Measurements from ENCODE around the gene KRTCAP2. TPM values are rescaled to one million over a fixed set of nuclear protein-coding genes. Genes with fewer than 3 reads are reported as not detected.
A peak's percentile ranks its signal among the peaks of the same experiment; 100 is the strongest.

Gene KRTCAP2
- total RNA-seq, 4 donors from 2014 or later, result 102 to 167 (median 146) TPM

DNA sequence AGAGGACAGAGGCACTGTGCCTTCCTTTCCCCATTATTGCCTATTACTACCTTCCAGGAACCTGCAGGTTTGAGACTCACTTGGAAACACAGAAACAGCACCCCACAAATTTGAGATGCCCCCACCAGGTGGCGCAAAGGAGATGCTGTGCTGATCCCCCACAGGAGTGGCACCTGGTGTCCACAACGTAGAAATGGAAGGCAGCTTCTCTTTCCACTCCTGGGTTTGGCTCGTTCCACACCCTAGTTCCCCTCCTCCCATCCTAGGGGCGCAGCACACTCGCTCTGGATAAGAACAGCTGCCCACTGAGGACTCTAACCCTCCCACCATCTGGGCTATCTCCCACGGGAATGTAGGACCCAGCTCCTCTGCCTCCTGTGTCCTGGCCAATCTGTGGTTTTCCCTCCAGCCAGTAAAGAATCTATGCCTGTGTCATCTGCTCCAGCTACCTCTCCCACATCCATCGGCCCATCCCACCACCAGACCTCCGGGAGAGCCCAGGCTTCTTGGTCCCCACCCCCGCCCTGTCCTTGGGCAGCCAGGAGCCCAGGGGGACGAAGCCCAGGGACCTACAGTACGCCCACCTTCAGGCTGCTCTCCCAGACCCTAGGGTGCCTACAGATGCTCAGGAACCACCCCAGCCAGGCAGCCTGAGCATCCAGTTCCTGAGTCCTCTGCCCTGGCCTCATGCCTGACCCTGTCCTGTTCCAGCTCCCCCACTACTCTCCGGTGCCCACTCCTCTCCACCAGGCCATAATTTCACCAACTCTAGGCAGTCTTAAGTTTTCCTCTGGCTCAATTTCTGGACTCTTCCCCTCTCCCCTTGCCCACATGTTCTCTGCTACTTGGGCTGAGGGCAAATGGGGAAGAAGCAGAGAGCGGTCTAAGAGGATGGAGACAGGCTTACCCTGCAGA is 34.0 kb upstream of the KRTCAP2 start:
- Histone ChIP-seq H3K27ac (peak overlapping the region; percentile 97 to 100 (median 100)), H3K27me3 (no peaks in the 10 kb centered on the region), H3K36me3 (peaks cover 0 to 48% (median 5%) of the 10 kb centered on the region in 3 donors), H3K9me3 (no peaks in the 10 kb centered on the region), H3K4me1 (peaks cover 0 to 46% (median 23%) of the 10 kb centered on the region in 4 donors), H3K4me3 (peak overlapping the region; percentile 69 to 97 (median 86))
- 8 to 15% methylated on average over 10 to 13 of the region's 13 CpGs for WGBS, 2 donors
- DNase-seq (ENCODE audit: low spot score in 2 of 2), result peak; percentile 81 to 94
- TF ChIP-seq, protein P1, sequence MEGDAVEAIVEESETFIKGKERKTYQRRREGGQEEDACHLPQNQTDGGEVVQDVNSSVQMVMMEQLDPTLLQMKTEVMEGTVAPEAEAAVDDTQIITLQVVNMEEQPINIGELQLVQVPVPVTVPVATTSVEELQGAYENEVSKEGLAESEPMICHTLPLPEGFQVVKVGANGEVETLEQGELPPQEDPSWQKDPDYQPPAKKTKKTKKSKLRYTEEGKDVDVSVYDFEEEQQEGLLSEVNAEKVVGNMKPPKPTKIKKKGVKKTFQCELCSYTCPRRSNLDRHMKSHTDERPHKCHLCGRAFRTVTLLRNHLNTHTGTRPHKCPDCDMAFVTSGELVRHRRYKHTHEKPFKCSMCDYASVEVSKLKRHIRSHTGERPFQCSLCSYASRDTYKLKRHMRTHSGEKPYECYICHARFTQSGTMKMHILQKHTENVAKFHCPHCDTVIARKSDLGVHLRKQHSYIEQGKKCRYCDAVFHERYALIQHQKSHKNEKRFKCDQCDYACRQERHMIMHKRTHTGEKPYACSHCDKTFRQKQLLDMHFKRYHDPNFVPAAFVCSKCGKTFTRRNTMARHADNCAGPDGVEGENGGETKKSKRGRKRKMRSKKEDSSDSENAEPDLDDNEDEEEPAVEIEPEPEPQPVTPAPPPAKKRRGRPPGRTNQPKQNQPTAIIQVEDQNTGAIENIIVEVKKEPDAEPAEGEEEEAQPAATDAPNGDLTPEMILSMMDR (IDR thresholded peaks at IDR 0.05), result peak; percentile 73 to 93 (median 84)
- TF ChIP-seq EP300 (IDR thresholded peaks at IDR 0.05) (peak in 1 of 2 donors; percentile 56), POLR2A (IDR thresholded peaks at IDR 0.05) (peak in 1 of 2 donors; percentile 45)

DNA sequence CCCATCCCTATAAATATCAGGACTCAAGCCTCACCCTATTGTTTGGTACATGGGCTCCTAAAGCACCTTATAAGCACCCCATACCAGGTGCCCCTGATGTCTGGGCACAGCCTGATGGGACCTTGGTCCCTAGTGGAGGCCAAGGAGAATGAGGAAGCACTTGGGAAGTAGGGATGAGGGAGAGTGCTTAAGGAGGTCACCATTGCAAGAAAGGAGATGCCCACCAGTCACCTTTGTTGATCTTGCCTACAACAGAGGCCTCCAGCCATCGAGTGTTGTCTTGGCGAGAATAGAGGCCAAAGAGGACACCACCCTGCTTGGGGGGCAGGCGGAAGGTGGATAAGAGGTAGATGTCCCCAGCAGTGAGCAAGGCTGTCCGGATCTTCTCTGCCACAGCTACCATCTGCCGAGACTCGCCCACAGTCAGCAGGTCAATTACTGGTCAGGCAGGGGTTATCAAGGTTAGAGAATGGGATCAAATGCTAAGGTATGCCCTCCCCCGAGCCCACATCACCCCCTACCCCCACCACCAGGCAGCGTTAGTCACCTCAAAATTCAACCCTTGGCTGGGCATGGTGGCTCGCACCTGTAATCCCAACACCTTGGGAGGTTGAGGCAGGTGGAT is 33.0 kb upstream of the KRTCAP2 start:
- H3K27ac ChIP-seq, result peak overlapping the region in 2 of 4 donors; percentile 100
- H3K4me3 ChIP-seq, result no peak overlapping the region
- 63 to 74% methylated on average over 9 of the region's 9 CpGs for WGBS, 2 donors

DNA sequence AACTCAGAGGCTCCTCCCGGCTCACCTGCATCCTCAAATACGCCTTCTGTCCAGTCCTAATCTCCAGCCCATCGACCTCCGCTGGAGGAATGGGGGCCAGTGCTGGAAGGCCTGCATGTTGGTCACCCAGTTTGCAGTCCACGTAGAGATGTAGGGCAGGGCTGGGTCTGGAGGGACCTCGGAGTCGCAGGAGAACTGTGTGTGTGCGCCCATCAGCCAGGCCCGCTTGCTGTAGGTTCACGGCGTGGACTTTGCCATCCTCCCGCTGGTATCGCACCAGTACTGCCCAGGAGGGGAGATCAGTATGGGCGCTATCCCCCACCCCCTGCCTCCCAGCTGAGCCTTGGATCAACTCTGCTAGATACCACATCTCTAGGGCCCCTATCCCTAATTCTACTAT is 31.9 kb upstream of the KRTCAP2 start:
- Histone ChIP-seq H3K4me1 (peaks cover 0 to 41% (median 23%) of the 10 kb centered on the region in 4 donors), H3K27me3 (no peaks in the 10 kb centered on the region), H3K36me3 (peaks cover 0 to 50% (median 5%) of the 10 kb centered on the region in 3 donors), H3K9me3 (no peaks in the 10 kb centered on the region), H3K4me3 (no peak overlapping the region), H3K27ac (no peak overlapping the region)
- no peak for DNase-seq (ENCODE audit: low spot score in 2 of 2)
- TF ChIP-seq, protein P1 (IDR thresholded peaks at IDR 0.05), result no peak
- no peak for TF ChIP-seq POLR2A (IDR thresholded peaks at IDR 0.05)
- TF ChIP-seq EP300 (IDR thresholded peaks at IDR 0.05), result no peak
- WGBS, 2 donors, result 91 to 95% methylated on average over 14 of the region's 14 CpGs

More for the DNA sequence above, 33.0 kb upstream of the KRTCAP2 start:
- no peaks in the 10 kb centered on the region for H3K9me3 ChIP-seq
- TF ChIP-seq POLR2A (IDR thresholded peaks at IDR 0.05), result no peak
- TF ChIP-seq, protein P1 (IDR thresholded peaks at IDR 0.05), result no peak
- TF ChIP-seq EP300 (IDR thresholded peaks at IDR 0.05), result no peak
- no peaks in the 10 kb centered on the region for H3K27me3 ChIP-seq
- peaks cover 0 to 46% (median 23%) of the 10 kb centered on the region in 4 donors for H3K4me1 ChIP-seq
- DNase-seq (ENCODE audit: low spot score in 2 of 2), result no peak
- H3K36me3 ChIP-seq, result peaks cover 0 to 48% (median 5%) of the 10 kb centered on the region in 3 donors

DNA sequence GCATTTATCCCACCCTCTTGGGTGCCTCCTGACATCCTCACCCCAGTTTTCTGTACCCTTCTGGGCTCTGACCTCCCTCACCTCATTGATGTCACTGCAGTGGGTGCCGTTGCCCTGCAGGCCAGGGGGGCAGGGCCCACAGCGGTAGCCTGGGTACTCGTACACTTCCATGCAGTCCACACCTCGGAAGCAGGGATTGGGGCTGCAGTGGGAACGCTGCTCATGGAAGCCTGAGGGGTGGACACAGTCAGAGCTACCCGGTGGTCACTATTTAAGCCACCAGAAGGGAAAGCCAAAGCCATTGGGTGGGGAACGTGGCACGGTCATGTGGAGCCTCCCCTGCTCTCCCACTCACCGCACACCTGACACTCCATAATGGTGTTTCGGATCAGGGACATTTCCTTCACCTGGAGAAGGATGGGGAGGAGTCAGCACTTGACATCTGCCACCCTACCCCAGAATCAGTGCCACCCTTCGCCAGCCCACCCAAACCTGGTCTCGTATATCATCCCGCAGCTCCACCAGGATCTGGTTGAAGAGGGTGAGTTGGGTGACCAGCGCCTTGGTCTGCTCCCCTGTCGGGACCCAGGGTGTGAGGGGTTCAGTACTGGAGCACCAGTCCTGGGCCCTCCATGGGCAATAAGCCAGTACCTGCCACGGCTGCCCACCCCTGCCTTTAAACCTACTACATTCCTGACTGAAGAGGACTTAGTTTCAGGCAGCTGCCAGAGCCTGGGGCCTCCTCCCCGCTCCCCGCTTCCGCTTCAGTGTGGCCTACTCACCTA is 29.8 kb upstream of the KRTCAP2 start:
- TF ChIP-seq POLR2A (IDR thresholded peaks at IDR 0.05) (no peak), EP300 (IDR thresholded peaks at IDR 0.05) (no peak)
- TF ChIP-seq, protein P1 (IDR thresholded peaks at IDR 0.05), result no peak
- Histone ChIP-seq H3K36me3 (peaks cover 0 to 71% (median 5%) of the 10 kb centered on the region in 3 donors), H3K9me3 (no peaks in the 10 kb centered on the region), H3K4me3 (no peak overlapping the region), H3K27me3 (no peaks in the 10 kb centered on the region), H3K4me1 (peaks cover 0 to 28% (median 15%) of the 10 kb centered on the region in 4 donors), H3K27ac (no peak overlapping the region)
- DNase-seq (ENCODE audit: low spot score in 2 of 2), result no peak
- 87% methylated on average over 14 to 17 of the region's 19 CpGs for WGBS, 2 donors
